DMS 273 treated with DMSO at 0.1 percent for 48 hours (cell line): ENCODE data around the gene ARL8A.
"Not testable (repeated sequence)": the region's sequence is repeated elsewhere in the genome, so short reads cannot be mapped to it uniquely, and the experiment has no call there.

Experiments
- DNase-seq: peaks from one replicate; lab custom pipeline; 2025; lab: John Stamatoyannopoulos, UW

ARL8A gene

GRCh38 chr1:202112859-202113689, 31.5 kb downstream of the ARL8A start:
- DNase-seq: no peak

- not testable (repeated sequence) for DNase-seq
Observed at GRCh38 chr1:202111589-202111988, 32.9 kb downstream of the ARL8A start.

- no peak for DNase-seq
Observed at GRCh38 chr1:202110977-202111376, 33.6 kb downstream of the ARL8A start.

GRCh38 chr1:202107801-202108731, 36.5 kb downstream of the ARL8A start:
- no peak for DNase-seq

- DNase-seq: no peak
Observed at GRCh38 chr1:202107321-202107761, 37.2 kb downstream of the ARL8A start.

- no peak for DNase-seq
Observed at GRCh38 chr1:202106340-202107254, 37.9 kb downstream of the ARL8A start.

GRCh38 chr1:202105571-202106339, 38.8 kb downstream of the ARL8A start:
- no peak for DNase-seq

GRCh38 chr1:202104073-202104472, 40.5 kb downstream of the ARL8A start:
- no peak for DNase-seq

- no peak for DNase-seq
Observed at GRCh38 chr1:202101184-202101583, 43.4 kb downstream of the ARL8A start.

GRCh38 chr1:202093858-202094257, 50.7 kb downstream of the ARL8A start:
- no peak for DNase-seq

GRCh38 chr1:202090994-202091393, 53.5 kb downstream of the ARL8A start:
- no peak for DNase-seq

- DNase-seq: no peak
Observed at GRCh38 chr1:202088206-202088605, 56.3 kb downstream of the ARL8A start.

- no peak for DNase-seq
Observed at GRCh38 chr1:202086579-202087350, 57.8 kb downstream of the ARL8A start.

- no peak for DNase-seq
Observed at GRCh38 chr1:202085682-202086373, 58.7 kb downstream of the ARL8A start.

- no peak for DNase-seq
Observed at GRCh38 chr1:202084791-202085681, 59.5 kb downstream of the ARL8A start.
